ENCODE data around the gene CRYBG1.

- no peak for TF ChIP-seq NFIC (IDR thresholded peaks at IDR 0.05)
- TF ChIP-seq YY1 (IDR thresholded peaks at IDR 0.05; ENCODE audit: low read depth): no peak
- no peak for TF ChIP-seq CEBPB (IDR thresholded peaks at IDR 0.05)
- TF ChIP-seq, protein P1, sequence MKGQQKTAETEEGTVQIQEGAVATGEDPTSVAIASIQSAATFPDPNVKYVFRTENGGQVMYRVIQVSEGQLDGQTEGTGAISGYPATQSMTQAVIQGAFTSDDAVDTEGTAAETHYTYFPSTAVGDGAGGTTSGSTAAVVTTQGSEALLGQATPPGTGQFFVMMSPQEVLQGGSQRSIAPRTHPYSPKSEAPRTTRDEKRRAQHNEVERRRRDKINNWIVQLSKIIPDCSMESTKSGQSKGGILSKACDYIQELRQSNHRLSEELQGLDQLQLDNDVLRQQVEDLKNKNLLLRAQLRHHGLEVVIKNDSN (IDR thresholded peaks at IDR 0.05): no peak
- TF ChIP-seq EP300 (IDR thresholded peaks at IDR 0.05; ENCODE audit: borderline replicate concordance): no peak
Observed at GRCh38 chr6:106490974-106491373, 130.5 kb downstream of the CRYBG1 start.

All from Ishikawa (cell line).